Urinary bladder (tissue), 4 donors: Measurements from ENCODE around the gene ZNF70. TPM values are rescaled to one million over a fixed set of nuclear protein-coding genes. Genes with fewer than 3 reads are reported as not detected.
A peak's percentile ranks its signal among the peaks of the same experiment; 100 is the strongest.

ENCODE experiments used
- DNase-seq: peaks from one replicate; pipeline ENCODE4 v3.0.0-alpha.2; 2015; ENCODE audit errors: extremely low spot score
- H3K27ac ChIP-seq: one replicate; pipeline ENCODE4 v1.5.1; 2013; ENCODE audit warnings: low read depth, mild to moderate bottlenecking, moderate library complexity
- H3K36me3 ChIP-seq: one replicate; pipeline ENCODE4 v1.6.1; 2013; ENCODE audit warnings: mild to moderate bottlenecking, moderate library complexity; ENCODE audit not compliant: insufficient read depth
- H3K4me1 ChIP-seq: one replicate; pipeline ENCODE4 v1.6.1; 2013; ENCODE audit warnings: mild to moderate bottlenecking, moderate library complexity; ENCODE audit not compliant: insufficient read depth
- H3K4me3 ChIP-seq: one replicate; pipeline ENCODE4 v1.5.1; 2013; ENCODE audit warnings: low read depth, low read length
- WGBS: extraction: QIAGEN DNeasy Blood & Tissue Kit; methylation state at CpG from one replicate; pipeline ENCODE4 v1.1.7; 2013; 5-methylcytosine and 5-hydroxymethylcytosine counted together
- polyA plus RNA-seq: library from polyadenylated mRNA; stranded (reverse); fragments of 200-250 nt; gene quantifications from one replicate; pipeline ENCODE4 v1.2.3, GENCODE V29; 2013
- total RNA-seq: library from RNA; depleted of rRNA; stranded (reverse); fragments of >200 nt; gene quantifications from one replicate; pipeline ENCODE4 v1.2.3, GENCODE V29; 2014
- donor health status: healthy with polysubstance abuse.
- donor health status: healthy.

ZNF70 gene
- 9.9 TPM for total RNA-seq
- polyA plus RNA-seq, result 1.6 TPM

GRCh38 chr22:23750714-23751440, at the start of gene ZNF70:
TSS of gene ZNF70 (minus strand) at chr22:23751112. CDS start at chr22:23745140, 5,972 bp downstream.
- DNase-seq, result no peak

GRCh38 chr22:23796461-23796860, 45.5 kb upstream of the ZNF70 start:
- Histone ChIP-seq H3K4me3 (no peak overlapping the region), H3K36me3 (no peaks in the 10 kb centered on the region), H3K4me1 (no peaks in the 10 kb centered on the region), H3K27ac (no peak overlapping the region)
- WGBS, result 30% methylated on average over 5 of the region's 5 CpGs
- DNase-seq, result no peak

More at GRCh38 chr22:23750714-23751440, at the start of gene ZNF70:
- Histone ChIP-seq H3K27ac (peak within 1 kb of the TSS; percentile 84), H3K36me3 (no peaks in the 10 kb centered on the region), H3K4me3 (peak within 1 kb of the TSS; percentile 85), H3K4me1 (no peaks in the 10 kb centered on the region)
- WGBS, result under 1% methylated on average over 78 of the region's 78 CpGs

DNA sequence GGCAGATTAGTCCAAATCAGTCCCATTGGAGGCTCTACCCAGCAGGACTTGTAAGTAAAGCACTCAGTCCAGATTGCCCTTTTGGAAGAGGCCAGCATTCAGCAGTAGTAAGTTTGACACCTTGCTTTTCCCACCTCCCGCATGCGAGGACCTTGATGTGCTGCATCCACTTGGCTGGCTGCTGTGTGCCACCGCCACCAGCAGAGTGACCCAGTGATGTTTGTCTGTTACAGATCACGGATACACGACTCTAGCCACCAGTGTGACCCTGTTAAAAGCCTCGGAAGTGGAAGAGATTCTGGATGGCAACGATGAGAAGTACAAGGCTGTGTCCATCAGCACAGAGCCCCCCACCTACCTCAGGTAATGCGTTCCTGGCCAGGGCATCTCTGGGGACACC, 42.4 kb upstream of the ZNF70 start:
- no peaks in the 10 kb centered on the region for H3K4me1 ChIP-seq
- H3K4me3 ChIP-seq, result no peak overlapping the region
- no peaks in the 10 kb centered on the region for H3K36me3 ChIP-seq
- DNase-seq, result no peak
- WGBS, result 89% methylated on average over 8 of the region's 8 CpGs
- no peak overlapping the region for H3K27ac ChIP-seq

- peaks cover 3% of the 10 kb centered on the region for H3K4me1 ChIP-seq
- DNase-seq, result no peak
- H3K4me3 ChIP-seq, result no peak overlapping the region
- no peaks in the 10 kb centered on the region for H3K36me3 ChIP-seq
- peak overlapping the region; percentile 46 for H3K27ac ChIP-seq
- 71% methylated on average over 25 of the region's 25 CpGs for WGBS
These were observed 41.1 kb upstream of the ZNF70 start for GRCh38 chr22:23791738-23792645.

DNA sequence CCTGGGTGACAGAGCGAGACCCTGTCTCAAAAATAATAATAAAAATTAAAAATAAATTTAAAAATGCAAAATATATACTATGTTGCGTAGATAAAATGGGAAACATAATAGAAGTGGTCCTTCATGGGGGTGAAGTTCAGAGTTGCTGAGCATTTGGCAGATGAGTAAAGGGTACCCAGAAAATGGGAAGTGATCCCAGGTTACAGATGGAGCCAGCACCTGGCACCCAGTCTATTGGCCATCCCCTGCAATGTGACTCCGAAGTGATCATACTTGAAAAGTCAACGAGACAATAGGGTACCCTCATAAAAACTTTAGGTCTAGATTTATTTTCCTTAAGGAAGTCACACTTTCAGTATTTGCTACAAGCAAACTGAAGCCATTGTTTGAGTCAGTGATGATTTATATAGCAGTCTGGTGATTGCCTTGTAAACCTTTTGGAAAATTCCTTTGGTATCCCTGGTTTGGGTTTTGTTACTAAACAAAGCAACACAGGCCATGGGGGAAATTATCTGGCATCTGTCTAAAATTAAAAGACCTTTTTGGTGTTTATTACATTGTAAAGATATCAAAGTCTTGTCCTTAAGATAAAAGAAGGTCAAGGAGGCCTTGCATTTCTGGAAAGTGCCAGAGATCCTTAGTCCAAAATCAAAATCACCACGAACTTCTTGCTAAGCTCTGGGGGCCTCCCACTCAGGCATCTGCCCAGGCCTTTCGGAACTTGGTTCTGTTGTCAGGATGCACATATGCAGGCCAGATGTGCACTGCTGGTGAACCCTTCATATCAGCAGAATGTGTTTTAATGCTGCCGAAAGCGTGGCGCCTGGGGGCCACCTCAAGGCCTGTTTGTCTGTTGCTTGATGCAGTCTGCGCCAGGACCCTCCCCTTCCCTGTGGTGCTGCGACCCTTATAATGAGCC, 40.2 kb upstream of the ZNF70 start:
- WGBS, result 37% methylated on average over 11 of the region's 11 CpGs
- no peak for DNase-seq

DNA sequence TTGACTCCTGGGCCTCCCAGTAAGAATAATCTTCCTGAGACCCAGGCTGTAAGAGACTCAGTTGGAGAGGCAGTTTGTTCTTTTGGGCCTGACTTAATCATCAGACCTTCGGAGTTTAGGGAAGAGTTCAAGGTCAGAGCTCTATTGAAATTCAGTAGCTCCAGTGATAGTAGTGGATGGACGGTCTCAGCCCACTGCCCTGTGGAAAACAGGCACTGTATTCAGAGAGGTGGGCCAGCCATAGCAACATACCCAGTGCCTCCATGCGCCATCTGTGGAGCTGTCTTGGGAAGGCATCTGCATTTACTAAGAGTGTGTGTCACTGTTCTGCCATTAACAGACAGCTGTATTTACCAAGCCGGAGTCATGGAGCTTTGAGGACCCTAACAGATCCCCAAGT, 38.7 kb upstream of the ZNF70 start:
- no peaks in the 10 kb centered on the region for H3K36me3 ChIP-seq
- H3K4me3 ChIP-seq, result no peak overlapping the region
- DNase-seq, result no peak
- H3K4me1 ChIP-seq, result peaks cover 6% of the 10 kb centered on the region
- 83% methylated on average over 4 of the region's 4 CpGs for WGBS
- no peak overlapping the region for H3K27ac ChIP-seq

More for the DNA sequence above, 40.2 kb upstream of the ZNF70 start:
- H3K36me3 ChIP-seq, result no peaks in the 10 kb centered on the region
- peak overlapping the region; percentile 46 for H3K27ac ChIP-seq
- H3K4me1 ChIP-seq, result peaks cover 6% of the 10 kb centered on the region
- no peak overlapping the region for H3K4me3 ChIP-seq

DNA sequence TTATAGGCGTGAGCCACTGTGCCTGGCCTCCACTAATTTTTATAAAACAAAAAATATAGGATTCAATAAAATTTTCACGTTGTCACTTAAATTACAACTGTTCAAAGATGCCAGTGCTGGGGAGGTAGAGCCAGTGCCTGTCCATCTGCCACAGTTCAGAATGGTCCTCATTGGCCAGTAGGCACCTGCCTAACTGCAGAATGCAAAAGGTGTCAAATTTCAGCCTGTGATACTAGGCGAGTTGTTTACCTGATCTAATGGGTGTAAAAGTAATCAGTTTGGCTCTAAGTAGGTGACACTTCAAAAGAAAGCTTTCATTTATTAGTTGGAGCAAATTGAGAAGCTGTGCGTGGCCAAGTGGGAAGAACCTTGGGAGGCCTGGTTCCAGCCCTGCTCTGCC, 38.2 kb upstream of the ZNF70 start:
- DNase-seq, result no peak
- Histone ChIP-seq H3K27ac (no peak overlapping the region), H3K4me3 (no peak overlapping the region), H3K4me1 (peaks cover 6% of the 10 kb centered on the region), H3K36me3 (no peaks in the 10 kb centered on the region)
- WGBS, result 75% methylated on average over 4 of the region's 4 CpGs

GRCh38 chr22:23787910-23788309, 37.0 kb upstream of the ZNF70 start:
- H3K36me3 ChIP-seq, result no peaks in the 10 kb centered on the region
- no peak overlapping the region for H3K27ac ChIP-seq
- H3K4me3 ChIP-seq, result peak overlapping the region; percentile 87
- no peak for DNase-seq
- peaks cover 6% of the 10 kb centered on the region for H3K4me1 ChIP-seq
- WGBS, result 39% methylated on average over 3 of the region's 3 CpGs

DNA sequence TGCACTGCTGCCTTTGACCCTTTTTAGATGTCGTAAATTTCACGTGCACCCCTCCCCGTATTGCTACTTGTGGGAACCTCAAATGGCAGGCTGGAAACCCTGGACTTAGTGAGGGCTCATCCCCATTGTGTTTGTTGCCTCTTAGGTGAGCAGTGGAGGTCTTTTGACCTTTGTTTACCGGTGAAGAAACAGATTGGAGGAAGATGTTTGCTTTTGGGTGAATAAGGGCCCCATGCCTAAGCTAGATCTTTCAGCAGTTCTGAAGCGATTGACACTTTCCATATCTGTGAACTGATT, 36.6 kb upstream of the ZNF70 start:
- H3K27ac ChIP-seq, result no peak overlapping the region
- WGBS, result under 1% methylated on average over 5 of the region's 5 CpGs

GRCh38 chr22:23786752-23787599, 36.1 kb upstream of the ZNF70 start, which contains the start of gene SMARCB1:
TSS of gene SMARCB1 (plus strand) at chr22:23786966. CDS start at chr22:23787170, 204 bp downstream.
- peaks cover 6% of the 10 kb centered on the region for H3K4me1 ChIP-seq
- under 1% methylated on average over 97 of the region's 97 CpGs for WGBS
- DNase-seq, result peak; percentile 67

More for the DNA sequence above, 36.6 kb upstream of the ZNF70 start:
- H3K4me3 ChIP-seq, result peak overlapping the region; percentile 87
- no peaks in the 10 kb centered on the region for H3K36me3 ChIP-seq
- no peak for DNase-seq
- peaks cover 6% of the 10 kb centered on the region for H3K4me1 ChIP-seq

GRCh38 chr22:23786261-23786710, 35.4 kb upstream of the ZNF70 start:
- 39% methylated on average over 9 of the region's 9 CpGs for WGBS
- H3K4me3 ChIP-seq, result peak overlapping the region; percentile 87
- H3K4me1 ChIP-seq, result peaks cover 6% of the 10 kb centered on the region

More at GRCh38 chr22:23786752-23787599, 36.1 kb upstream of the ZNF70 start, which contains the start of gene SMARCB1:
- H3K36me3 ChIP-seq, result no peaks in the 10 kb centered on the region
- H3K27ac ChIP-seq, result peak within 1 kb of the TSS; percentile 100
- peak within 1 kb of the TSS; percentile 87 for H3K4me3 ChIP-seq

DNA sequence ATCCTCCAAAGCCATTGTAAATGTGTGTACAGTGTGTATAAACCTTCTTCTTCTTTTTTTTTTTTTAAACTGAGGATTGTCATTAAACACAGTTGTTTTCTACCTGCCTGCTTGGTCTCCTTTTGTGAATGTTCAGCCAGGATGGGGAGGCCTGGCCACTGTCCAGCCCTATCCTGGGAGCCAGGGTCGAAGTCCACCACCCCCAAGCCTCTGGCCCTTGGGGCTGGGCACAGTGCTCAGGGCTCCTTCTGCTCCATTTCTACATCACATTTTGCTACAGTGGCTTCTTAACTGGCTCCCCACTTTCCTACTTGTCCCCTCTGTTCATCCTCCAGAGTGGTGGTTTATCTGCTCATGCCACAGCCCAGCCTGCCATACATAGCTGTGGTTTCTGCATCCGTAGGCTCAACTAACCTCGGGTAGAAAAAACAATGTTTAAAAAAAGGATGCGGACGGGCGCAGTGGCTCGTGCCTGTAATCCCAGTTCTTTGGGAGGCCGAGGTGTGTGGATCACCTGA, 33.4 kb upstream of the ZNF70 start:
- no peak for DNase-seq
- peaks cover 6% of the 10 kb centered on the region for H3K4me1 ChIP-seq

More at GRCh38 chr22:23786261-23786710, 35.4 kb upstream of the ZNF70 start:
- no peak for DNase-seq
- H3K27ac ChIP-seq, result peak overlapping the region; percentile 100
- H3K36me3 ChIP-seq, result no peaks in the 10 kb centered on the region

More for the DNA sequence above, 33.4 kb upstream of the ZNF70 start:
- no peaks in the 10 kb centered on the region for H3K36me3 ChIP-seq
- 79% methylated on average over 8 of the region's 8 CpGs for WGBS
- no peak overlapping the region for H3K4me3 ChIP-seq
- peak overlapping the region; percentile 25 for H3K27ac ChIP-seq
